CD4-positive, alpha-beta T cell treated with Interleukin-21 for 1 hour (primary cell): ENCODE data around the gene PEX10.
A peak's percentile ranks its signal among the peaks of the same experiment; 100 is the strongest.

Source experiments
- DNase-seq: peaks from one replicate; pipeline ENCODE4 v3.0.0-alpha.2; 2020

PEX10 gene

GRCh38 chr1:2402420-2402819 is 9.9 kb downstream of the PEX10 start:
- no peak for DNase-seq

- DNase-seq, result no peak
These were observed 11.3 kb downstream of the PEX10 start for GRCh38 chr1:2400950-2401649.

GRCh38 chr1:2400576-2400909 is 11.8 kb downstream of the PEX10 start:
- DNase-seq, result no peak

DNA sequence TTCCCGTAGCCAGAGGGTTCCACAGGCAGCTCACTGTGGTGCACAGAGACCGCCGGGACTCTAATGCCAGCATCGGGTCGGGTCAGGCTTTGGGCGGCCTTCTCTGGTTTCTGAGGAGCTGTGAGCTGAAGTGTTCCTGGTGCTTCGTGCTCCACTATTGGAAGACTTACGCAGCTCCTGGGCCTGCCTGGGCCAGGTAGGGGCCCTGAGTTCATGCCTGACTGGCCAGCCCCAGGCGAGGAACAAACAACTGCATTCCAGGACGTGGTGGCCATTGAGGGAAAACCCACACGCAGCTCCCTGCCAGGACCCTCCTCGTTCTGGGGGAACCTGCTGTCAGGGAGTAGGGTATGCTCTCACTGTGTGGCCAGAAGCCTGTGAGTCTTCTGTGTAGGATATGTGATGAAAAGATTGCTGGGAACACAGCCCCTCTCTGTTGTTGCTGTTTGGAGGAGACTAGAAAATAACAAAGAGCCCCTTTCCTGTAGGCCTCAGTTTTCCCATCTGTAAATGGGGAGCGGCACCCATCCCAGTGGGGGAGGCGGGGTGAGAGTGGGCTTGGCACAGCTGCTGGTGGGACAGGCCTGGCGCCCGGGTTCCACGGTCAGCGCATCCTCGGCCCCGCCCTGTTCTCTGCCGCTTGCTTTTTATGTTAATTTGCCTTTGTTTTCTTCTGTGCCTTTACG is 12.3 kb downstream of the PEX10 start:
- DNase-seq, result no peak

- no peak for DNase-seq
These were observed 13.5 kb downstream of the PEX10 start for GRCh38 chr1:2398871-2399270.

DNA sequence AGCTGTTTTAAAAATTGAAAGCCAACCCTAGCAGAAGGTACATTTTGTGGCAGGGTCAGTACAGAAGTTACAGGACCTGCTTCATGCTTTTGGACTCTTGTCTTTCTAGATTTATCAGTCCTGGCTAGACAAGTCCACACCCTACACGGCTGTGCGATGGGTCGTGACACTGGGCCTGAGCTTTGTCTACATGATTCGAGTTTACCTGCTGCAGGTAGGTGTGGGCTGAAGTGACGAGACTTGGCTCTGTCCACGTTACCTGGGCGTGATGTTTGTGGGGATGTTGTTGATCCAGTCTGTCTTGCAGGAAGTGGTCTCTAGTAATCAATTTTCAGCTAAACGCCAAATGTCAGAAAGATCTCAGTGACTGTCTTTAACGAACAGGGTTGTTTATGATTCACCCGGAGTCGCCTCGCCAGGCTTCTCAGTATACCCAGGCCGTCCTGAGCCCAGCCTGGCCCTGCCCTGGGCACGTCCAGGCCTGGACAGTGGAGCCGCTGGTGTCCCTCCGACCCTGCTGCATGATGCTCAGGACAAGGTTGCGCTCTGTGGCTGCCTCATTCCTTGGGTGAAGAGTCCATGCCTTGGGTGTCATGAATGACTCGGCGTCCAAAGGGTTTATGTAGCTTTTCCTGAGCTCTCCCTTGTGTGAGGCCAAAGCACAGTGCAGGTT is 15.2 kb downstream of the PEX10 start:
- no peak for DNase-seq

- no peak for DNase-seq
These were observed 15.9 kb downstream of the PEX10 start for GRCh38 chr1:2396476-2396875.

DNA sequence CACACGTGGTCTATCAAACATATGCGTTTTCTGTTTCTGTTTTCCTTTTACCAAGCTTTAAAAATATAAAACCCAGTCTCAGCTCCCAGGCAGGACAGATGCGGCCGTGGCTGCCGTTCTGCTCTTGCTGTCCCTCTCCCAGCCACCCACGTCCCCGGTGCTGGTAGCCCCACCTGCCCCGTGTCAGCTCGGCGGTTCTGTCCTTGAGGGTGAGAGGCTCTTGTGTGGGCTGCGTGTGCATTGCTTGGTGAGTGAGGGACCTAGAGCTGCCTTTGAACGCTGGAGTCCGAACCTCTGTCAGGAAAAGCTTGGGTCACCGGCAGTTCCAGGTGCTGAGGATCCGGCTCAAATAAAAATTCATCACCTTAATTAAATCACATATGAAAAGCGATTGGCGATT is 16.3 kb downstream of the PEX10 start:
- DNase-seq, result no peak

DNA sequence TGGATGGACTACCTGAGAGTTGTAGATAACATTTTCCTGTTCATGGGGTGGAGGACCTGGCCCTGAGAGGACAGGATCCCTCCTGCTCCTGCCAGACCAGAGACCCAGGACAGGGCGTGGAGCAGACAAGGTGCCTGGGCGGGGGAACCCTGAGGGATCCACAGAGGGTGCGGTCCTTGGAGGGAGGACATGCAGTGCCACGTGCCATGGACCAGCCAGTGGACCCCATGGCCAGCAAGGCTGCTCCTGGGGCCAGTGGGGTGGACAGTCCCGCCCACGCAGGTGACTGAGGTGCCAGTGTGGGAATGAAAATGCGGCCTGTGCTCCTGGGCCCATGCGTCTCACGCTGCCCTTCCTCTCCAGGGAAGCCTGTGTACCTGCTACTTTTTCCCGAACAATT is 17.1 kb downstream of the PEX10 start:
- no peak for DNase-seq

- no peak for DNase-seq
These were observed 17.6 kb downstream of the PEX10 start for GRCh38 chr1:2394761-2395160.

- DNase-seq, result no peak
These were observed 18.1 kb downstream of the PEX10 start for GRCh38 chr1:2394220-2394619.

- no peak for DNase-seq
These were observed 18.9 kb downstream of the PEX10 start for GRCh38 chr1:2393471-2393877.

DNA sequence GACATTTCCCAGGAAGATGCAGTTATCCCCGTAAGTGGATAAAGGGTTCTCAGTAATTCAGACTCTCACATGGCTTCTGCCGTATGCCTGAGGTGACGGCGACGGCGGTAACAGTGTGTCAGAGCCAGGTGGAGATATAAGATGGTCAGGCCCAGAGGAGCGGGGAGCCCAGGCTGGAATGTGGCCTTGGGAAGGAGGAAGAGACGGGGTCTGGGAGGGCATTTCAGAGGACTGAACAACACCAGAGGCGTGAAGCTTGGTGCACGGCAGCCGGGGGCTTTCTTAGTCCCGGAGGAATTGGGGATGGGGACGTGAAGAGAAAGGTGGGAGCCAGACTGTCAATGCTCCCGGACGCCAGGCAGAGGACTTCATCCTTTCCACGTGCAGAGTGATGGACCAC is 19.7 kb downstream of the PEX10 start:
- DNase-seq, result no peak

GRCh38 chr1:2391931-2392509 is 20.3 kb downstream of the PEX10 start:
- DNase-seq, result no peak

GRCh38 chr1:2391041-2391930 is 21.1 kb downstream of the PEX10 start, which contains the start of the genes MORN1 and RER1:
MORN1 (minus strand) TSS chr1:2391554; CDS start chr1:2391533, 21 bp downstream.
RER1 (plus strand) TSS chr1:2391841; CDS start chr1:2395791, 3,950 bp downstream.
- DNase-seq, result peak; percentile 99

GRCh38 chr1:2389644-2390043 is 22.7 kb downstream of the PEX10 start:
- no peak for DNase-seq

- DNase-seq, result no peak
These were observed 24.1 kb downstream of the PEX10 start for GRCh38 chr1:2388004-2388913.

- DNase-seq, result no peak
These were observed 25.4 kb downstream of the PEX10 start for GRCh38 chr1:2386636-2387611.

DNA sequence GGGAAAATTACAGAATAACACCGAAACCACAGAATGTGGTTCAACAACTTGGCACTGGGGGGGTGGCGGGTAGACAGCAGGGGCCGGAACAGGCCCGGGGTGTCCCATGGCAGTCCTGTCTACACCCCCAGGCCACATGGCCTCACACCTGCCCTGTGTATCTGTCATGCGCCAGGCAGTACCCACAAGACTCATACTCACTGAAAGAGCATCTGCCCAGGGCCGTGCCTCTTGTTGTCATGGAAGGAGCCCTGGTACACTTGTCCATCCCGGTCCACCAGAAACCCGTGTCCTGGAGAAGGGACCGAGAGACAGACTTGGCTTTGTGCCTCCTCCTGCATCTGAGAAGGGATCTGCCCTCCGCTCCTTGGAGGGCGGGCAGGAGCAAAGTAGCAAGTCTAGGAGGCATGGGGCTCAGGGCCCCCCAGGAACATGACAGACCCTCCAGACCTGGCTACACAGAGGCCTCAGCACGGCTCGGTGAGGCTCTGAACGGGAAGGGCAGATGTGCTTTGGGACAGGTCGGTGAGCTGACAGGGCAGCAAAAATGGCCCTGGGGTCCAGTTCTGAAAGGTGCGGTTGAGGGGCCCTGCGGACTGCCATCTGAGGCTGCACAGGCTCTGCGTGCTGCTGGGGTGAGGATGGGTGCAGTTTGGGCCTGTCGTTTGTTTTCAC is 26.6 kb downstream of the PEX10 start:
- DNase-seq, result no peak
